ENCODE results near the gene CREB5. TPM values are rescaled to one million over a fixed set of nuclear protein-coding genes. Genes with fewer than 3 reads are reported as not detected.
A peak's percentile ranks its signal among the peaks of the same experiment; 100 is the strongest.

The CREB5 gene
- total and polyA plus RNA-seq, 2 donors (not counting 3 experiments of a cell fraction or from before 2014, with no cell fraction given), result 19.6 to 28.4 TPM

DNA sequence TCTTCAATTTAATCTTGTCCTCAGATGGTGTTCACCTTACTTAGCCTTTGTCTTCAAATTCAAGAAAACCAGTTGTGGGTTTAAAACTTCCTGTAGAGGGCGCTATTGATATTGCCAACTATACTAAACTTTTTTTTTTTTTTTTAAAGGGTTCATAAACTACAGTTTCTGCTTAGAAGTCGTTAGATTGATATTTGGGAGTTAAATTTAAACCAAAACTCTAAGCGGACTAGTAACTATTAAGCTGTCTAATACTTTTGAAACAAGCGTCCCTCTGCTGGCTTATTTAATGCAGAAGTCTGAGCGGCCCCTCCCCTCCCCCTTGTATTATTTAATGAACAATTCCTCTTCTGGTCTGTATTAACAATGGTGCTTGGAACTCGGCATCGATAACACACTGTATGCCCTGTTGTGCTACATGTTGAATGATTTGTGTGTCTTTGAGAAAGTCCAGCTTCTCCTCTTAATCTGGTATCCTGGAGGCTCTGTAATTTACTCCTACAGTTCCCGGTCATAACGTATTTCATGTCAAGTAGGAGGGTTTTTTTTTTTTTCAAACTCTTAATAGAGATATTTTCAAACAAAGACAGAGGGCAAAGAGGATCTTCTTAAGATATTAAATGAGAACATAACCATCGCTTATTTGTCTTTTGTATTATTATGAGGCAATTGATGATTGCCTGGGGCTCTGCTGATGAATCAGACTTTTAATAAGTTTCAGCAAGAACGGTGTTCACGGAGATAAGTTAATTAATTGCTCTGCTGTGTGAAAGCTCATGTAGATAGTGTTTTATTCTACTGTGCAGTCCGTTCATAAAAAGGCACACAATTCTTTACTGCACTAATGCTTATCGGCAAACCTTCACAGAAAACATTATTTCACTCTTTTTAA is 22.6 kb upstream of the CREB5 start:
- no TSS peak for BruUV-seq (replicated peaks)
- FAIRE-seq (peak; percentile 75), DNase-seq (ENCODE audit: low read depth, low spot score) (peak; percentile 76)
- Histone ChIP-seq H2AFZ (ENCODE audit: low read depth, low read length) (peak overlapping the region; percentile 41), H4K20me1 (replicated peaks; ENCODE audit: control insufficient read depth, extremely low read depth, insufficient read depth, low read length) (no peaks in the 10 kb centered on the region), H3K4me2 (ENCODE audit: insufficient read depth, low read length) (peak overlapping the region; percentile 75), H3K9ac (replicated peaks; ENCODE audit: extremely low read depth, insufficient read depth, low read length) (no peak overlapping the region), H3K27ac (ENCODE audit: insufficient read depth, low read depth, low read length) (no peak overlapping the region), H3K27me3 (ENCODE audit: control insufficient read depth in 2 of 2, insufficient read depth in 2 of 2, low read length in 2 of 2) (peaks cover 10 to 13% of the 10 kb centered on the region in 2 experiments), H3K4me1 (ENCODE audit: control insufficient read depth, extremely low read depth, insufficient read depth, low read length) (no peaks in the 10 kb centered on the region), H3K9me3 (replicated peaks; ENCODE audit: control insufficient read depth, insufficient read depth, low read length) (no peaks in the 10 kb centered on the region), H3K9me1 (replicated peaks; ENCODE audit: control insufficient read depth, extremely low read depth, insufficient read depth, low read length) (no peaks in the 10 kb centered on the region), H3K79me2 (ENCODE audit: control insufficient read depth, insufficient read depth, low read length) (no peaks in the 10 kb centered on the region), H3K36me3 (ENCODE audit: control insufficient read depth in 2 of 2, extremely low read depth in 1 of 2, insufficient read depth in 2 of 2, low read length in 2 of 2) (no peaks in the 10 kb centered on the region), H3K4me3 (replicated peaks in 1 of 3; ENCODE audit: insufficient read depth in 1 of 3, low read depth in 1 of 3, low read length in 3 of 3) (peak overlapping the region in 2 of 3 experiments; percentile 1 to 54)
- dilution Hi-C loops (cut with MboI; ENCODE audit: extremely low pct_ligation_motif_present, low sequenced_read_pairs), result no loop called here
- CTCF ChIA-PET, result interaction anchor here (0.7 to 1.5 kb wide), 5 partner anchors 88 to 532 kb away, joined by 3 to 4 read pairs (median 4); no protein-coding TSS in a partner anchor
- TF ChIP-seq POLR2AphosphoS5 (IDR thresholded peaks at IDR 0.05; ENCODE audit: insufficient read depth, low read depth, low read length), result no peak
- TF ChIP-seq, protein P1, sequence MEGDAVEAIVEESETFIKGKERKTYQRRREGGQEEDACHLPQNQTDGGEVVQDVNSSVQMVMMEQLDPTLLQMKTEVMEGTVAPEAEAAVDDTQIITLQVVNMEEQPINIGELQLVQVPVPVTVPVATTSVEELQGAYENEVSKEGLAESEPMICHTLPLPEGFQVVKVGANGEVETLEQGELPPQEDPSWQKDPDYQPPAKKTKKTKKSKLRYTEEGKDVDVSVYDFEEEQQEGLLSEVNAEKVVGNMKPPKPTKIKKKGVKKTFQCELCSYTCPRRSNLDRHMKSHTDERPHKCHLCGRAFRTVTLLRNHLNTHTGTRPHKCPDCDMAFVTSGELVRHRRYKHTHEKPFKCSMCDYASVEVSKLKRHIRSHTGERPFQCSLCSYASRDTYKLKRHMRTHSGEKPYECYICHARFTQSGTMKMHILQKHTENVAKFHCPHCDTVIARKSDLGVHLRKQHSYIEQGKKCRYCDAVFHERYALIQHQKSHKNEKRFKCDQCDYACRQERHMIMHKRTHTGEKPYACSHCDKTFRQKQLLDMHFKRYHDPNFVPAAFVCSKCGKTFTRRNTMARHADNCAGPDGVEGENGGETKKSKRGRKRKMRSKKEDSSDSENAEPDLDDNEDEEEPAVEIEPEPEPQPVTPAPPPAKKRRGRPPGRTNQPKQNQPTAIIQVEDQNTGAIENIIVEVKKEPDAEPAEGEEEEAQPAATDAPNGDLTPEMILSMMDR (IDR thresholded peaks at IDR 0.05; ENCODE audit: extremely low read depth in 1 of 2, insufficient read depth in 1 of 2, low read depth in 1 of 2, low read length in 2 of 2), result peak; percentile 39 to 41
- TF ChIP-seq MYC (IDR thresholded peaks at IDR 0.05; ENCODE audit: low read depth, low read length), result no peak
- TF ChIP-seq EZH2 (IDR thresholded peaks at IDR 0.05; ENCODE audit: borderline replicate concordance, low read depth, low read length, severe bottlenecking), result peak; percentile 9
- POLR2A ChIA-PET, result no interaction called here
- intact Hi-C loops (cut with micrococcal nuclease), result loop anchor here (1.0 to 5.0 kb wide), 5 partner anchors 237 to 1018 kb away; no protein-coding TSS in a partner anchor

Data from endothelial cell of umbilical vein (primary cell).